BE2C (cell line): Measurements from ENCODE around the gene FBXO44.
"Not testable (repeated sequence)": the region's sequence is repeated elsewhere in the genome, so short reads cannot be mapped to it uniquely, and the experiment has no call there.

Source experiments
- DNase-seq: peaks from one replicate; pipeline ENCODE4 v3.0.0-alpha.2; 2020
- H3K27me3 ChIP-seq: fragments of 250-450 bp; sonication (Bioruptor Pico); 2 replicates; pipeline ENCODE4 v1.5.1; 2020; ENCODE audit warnings: mild to moderate bottlenecking
- H3K36me3 ChIP-seq: fragments of 250-450 bp; sonication (Bioruptor Pico); 2 replicates; pipeline ENCODE4 v1.5.1; 2020; ENCODE audit warnings: mild to moderate bottlenecking
- H3K4me1 ChIP-seq: fragments of 250-450 bp; sonication (Bioruptor Pico); 2 replicates; pipeline ENCODE4 v1.5.1; 2020
- H3K4me3 ChIP-seq: 2 replicates; pipeline ENCODE4 v1.5.1; 2011; ENCODE audit warnings: low read depth, low read length
- H3K9me3 ChIP-seq: fragments of 250-450 bp; sonication (Bioruptor Pico); 2 replicates; pipeline ENCODE4 v1.5.1; 2020
- TF ChIP-seq, protein P1 (sequence below): IDR thresholded peaks from 2 replicates; pipeline ENCODE4 v1.5.1; 2012; ENCODE audit warnings: mild to moderate bottlenecking, low read depth, low read length

The FBXO44 gene

GRCh38 chr1:11642418-11643017 lies 12.2 kb upstream of the FBXO44 start:
- not testable (repeated sequence) for H3K27me3 ChIP-seq, H3K36me3 ChIP-seq, H3K4me3 ChIP-seq, H3K4me1 ChIP-seq, H3K9me3 ChIP-seq
- TF ChIP-seq, protein P1, sequence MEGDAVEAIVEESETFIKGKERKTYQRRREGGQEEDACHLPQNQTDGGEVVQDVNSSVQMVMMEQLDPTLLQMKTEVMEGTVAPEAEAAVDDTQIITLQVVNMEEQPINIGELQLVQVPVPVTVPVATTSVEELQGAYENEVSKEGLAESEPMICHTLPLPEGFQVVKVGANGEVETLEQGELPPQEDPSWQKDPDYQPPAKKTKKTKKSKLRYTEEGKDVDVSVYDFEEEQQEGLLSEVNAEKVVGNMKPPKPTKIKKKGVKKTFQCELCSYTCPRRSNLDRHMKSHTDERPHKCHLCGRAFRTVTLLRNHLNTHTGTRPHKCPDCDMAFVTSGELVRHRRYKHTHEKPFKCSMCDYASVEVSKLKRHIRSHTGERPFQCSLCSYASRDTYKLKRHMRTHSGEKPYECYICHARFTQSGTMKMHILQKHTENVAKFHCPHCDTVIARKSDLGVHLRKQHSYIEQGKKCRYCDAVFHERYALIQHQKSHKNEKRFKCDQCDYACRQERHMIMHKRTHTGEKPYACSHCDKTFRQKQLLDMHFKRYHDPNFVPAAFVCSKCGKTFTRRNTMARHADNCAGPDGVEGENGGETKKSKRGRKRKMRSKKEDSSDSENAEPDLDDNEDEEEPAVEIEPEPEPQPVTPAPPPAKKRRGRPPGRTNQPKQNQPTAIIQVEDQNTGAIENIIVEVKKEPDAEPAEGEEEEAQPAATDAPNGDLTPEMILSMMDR, result peak; percentile 89
- DNase-seq, result peak; percentile 59

- H3K4me1 ChIP-seq, result no peaks in the 10 kb centered on the region
- no peaks in the 10 kb centered on the region for H3K27me3 ChIP-seq
These were observed 10.9 kb upstream of the FBXO44 start for GRCh38 chr1:11643782-11644181.

DNA sequence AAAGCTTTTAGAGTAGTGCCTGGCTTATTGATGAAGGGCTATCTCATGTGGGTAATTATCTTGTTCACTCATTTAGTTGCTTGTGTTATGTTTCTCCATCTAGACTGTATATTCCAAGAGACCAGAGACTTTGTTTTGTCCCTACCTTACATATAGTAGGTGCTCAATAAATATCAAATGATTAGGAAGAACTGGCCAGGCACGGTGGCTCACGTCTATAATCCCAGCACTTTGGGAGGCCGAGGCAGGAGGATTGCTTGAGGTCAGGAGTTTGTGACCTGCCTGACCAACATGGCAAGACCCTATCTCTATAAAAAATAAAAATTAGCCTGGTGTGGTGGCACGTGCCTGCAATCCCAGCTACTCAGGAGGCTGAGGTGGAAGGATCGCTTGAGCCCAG lies 9.4 kb upstream of the FBXO44 start:
- Histone ChIP-seq H3K4me3 (no peak overlapping the region), H3K27me3 (no peaks in the 10 kb centered on the region), H3K9me3 (no peaks in the 10 kb centered on the region), H3K36me3 (no peaks in the 10 kb centered on the region), H3K4me1 (no peaks in the 10 kb centered on the region)
- TF ChIP-seq, protein P1, result no peak
- DNase-seq, result no peak

More at GRCh38 chr1:11643782-11644181, 10.9 kb upstream of the FBXO44 start:
- H3K4me3 ChIP-seq, result no peak overlapping the region
- TF ChIP-seq, protein P1, result no peak
- no peak for DNase-seq
- no peaks in the 10 kb centered on the region for H3K36me3 ChIP-seq
- no peaks in the 10 kb centered on the region for H3K9me3 ChIP-seq

DNA sequence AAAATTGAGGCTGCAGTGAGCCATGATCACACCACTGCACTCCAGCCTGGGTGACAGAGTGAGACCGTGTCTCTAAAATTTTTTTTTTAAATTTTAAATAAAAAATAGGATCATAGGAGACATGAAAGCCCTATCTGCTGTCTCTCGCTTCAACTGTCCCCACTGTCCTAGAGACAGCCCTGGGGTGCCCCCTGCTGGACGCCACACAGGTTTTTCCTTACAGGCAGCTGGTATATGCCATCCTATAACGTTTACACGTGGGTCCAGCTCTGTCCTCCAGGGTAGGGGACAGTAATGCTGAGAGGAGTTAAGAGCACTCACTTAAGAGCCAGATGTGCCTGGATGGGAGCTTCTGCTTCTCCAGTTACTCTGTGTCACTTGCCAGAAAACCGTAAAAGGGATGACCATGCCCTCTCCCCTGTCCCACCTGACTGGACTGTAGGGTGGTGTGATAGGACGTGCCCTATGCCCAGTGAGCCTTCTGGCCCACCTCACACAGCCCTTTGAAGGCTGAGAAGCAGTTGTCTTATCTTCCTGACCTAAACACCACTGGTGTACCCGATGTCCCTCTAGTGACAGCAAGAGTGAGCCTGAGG lies 8.9 kb upstream of the FBXO44 start:
- peak; percentile 88 for DNase-seq

GRCh38 chr1:11646317-11646716 lies 8.4 kb upstream of the FBXO44 start:
- no peak for DNase-seq

More for the DNA sequence above, 8.9 kb upstream of the FBXO44 start:
- TF ChIP-seq, protein P1, result peak; percentile 74
- Histone ChIP-seq H3K4me1 (no peaks in the 10 kb centered on the region), H3K4me3 (no peak overlapping the region), H3K27me3 (no peaks in the 10 kb centered on the region), H3K9me3 (no peaks in the 10 kb centered on the region), H3K36me3 (no peaks in the 10 kb centered on the region)

DNA sequence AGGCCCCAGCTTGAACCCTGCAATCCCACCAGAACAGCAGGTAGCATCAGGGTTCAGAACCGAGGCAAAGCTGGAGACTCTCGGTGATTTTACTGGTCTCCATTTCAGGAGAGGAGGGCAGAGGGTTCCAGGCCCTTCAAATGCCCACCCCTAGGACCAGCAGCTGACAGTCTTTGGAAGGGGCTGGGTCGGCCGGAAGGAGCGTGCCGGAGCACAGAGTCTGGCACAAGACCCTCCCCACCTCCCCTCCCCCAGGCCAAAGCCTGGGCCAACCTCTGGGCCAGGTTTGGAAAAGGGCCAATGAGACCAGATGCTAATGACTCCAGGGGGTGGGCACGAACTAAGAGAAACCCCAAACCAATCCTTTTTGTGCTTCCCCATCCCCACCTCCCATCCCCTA lies 7.3 kb upstream of the FBXO44 start:
- Histone ChIP-seq H3K4me1 (no peaks in the 10 kb centered on the region), H3K36me3 (no peaks in the 10 kb centered on the region), H3K27me3 (no peaks in the 10 kb centered on the region), H3K4me3 (no peak overlapping the region), H3K9me3 (no peaks in the 10 kb centered on the region)
- TF ChIP-seq, protein P1, result no peak
- no peak for DNase-seq

More at GRCh38 chr1:11646317-11646716, 8.4 kb upstream of the FBXO44 start:
- Histone ChIP-seq H3K36me3 (no peaks in the 10 kb centered on the region), H3K27me3 (no peaks in the 10 kb centered on the region), H3K4me3 (no peak overlapping the region), H3K9me3 (no peaks in the 10 kb centered on the region), H3K4me1 (no peaks in the 10 kb centered on the region)
- TF ChIP-seq, protein P1, result no peak
